Activated CD4-positive, alpha-beta memory T cell treated with anti-CD3 and anti-CD28 coated beads for 36 hours (primary cell): ENCODE results near the gene SLC35B2. TPM values are rescaled to one million over a fixed set of nuclear protein-coding genes. Genes with fewer than 3 reads are reported as not detected.

ENCODE experiments used
- CTCF ChIA-PET: fragments of 350-600 bp; sonication (Branson Sonifier 250); formaldehyde crosslinking; loops from one replicate; lab custom pipeline; 2021; ENCODE audit warnings: antibody characterized with exemption, inconsistent platforms; lab: Charles Lee
- POLR2A ChIA-PET: fragments of 350-600 bp; sonication (Branson Sonifier 250); formaldehyde crosslinking; loops from one replicate; lab custom pipeline; 2021; ENCODE audit warnings: antibody characterized with exemption; lab: Charles Lee
- DNase-seq: peaks from one replicate; pipeline ENCODE4 v3.0.0-alpha.2; 2020
- H3K27ac Mint-ChIP-seq: one replicate; pipeline ENCODE4 v1.8.0; 2021; ENCODE audit warnings: mixed read lengths
- H3K27me3 Mint-ChIP-seq: one replicate; pipeline ENCODE4 v1.8.0; 2021; ENCODE audit warnings: mixed read lengths
- H3K36me3 Mint-ChIP-seq: one replicate; pipeline ENCODE4 v1.8.0; 2021; ENCODE audit warnings: mixed read lengths
- H3K4me1 Mint-ChIP-seq: one replicate; pipeline ENCODE4 v1.8.0; 2021; ENCODE audit warnings: low read depth, mixed read lengths
- H3K4me3 Mint-ChIP-seq: one replicate; pipeline ENCODE4 v1.8.0; 2021; ENCODE audit warnings: mild to moderate bottlenecking, mixed read lengths
- H3K9me3 Mint-ChIP-seq: one replicate; pipeline ENCODE4 v1.8.0; 2021; ENCODE audit warnings: mixed read lengths
- intact Hi-C: fragments of 100-400 bp; cut with micrococcal nuclease; formaldehyde crosslinking; loops from one replicate; pipeline ENCODE4 v1.15.1; 2023
- total RNA-seq, 2 experiments: library from RNA; stranded (reverse); gene quantifications; one replicate each; pipeline ENCODE4 v1.2.3, GENCODE V29; 2021

SLC35B2 gene
- total RNA-seq, 2 experiments from 2014 or later: 16.5 to 16.8 TPM

DNA sequence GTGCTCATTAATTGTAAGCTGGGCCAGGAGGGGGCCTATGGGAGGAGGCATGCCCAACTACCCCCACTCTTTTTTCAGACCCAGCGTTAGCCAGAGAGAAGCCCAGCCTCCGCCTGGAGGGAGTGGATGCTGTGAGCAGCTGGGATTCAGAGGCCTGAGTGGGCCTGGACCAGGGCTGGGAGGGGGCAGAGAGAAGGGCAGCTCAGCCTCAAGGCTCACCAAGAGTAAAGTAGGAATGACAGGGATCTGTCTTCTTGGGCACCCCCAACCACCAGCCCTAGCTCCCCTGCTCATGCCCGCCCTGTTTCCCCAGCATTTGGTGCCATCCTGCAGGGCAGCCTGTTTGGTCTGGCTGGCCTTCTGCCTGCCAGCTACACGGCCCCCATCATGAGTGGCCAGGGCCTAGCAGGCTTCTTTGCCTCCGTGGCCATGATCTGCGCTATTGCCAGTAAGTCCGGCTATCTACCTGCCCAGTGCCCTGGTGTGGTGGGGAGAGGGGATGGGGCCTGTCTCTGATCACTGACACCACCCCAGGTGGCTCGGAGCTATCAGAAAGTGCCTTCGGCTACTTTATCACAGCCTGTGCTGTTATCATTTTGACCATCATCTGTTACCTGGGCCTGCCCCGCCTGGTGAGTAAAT lies 27.2 kb downstream of the SLC35B2 start:
- H3K9me3 Mint-ChIP-seq: no peaks in the 10 kb centered on the region
- H3K36me3 Mint-ChIP-seq: peaks cover 46% of the 10 kb centered on the region
- intact Hi-C loops: no loop called here
- DNase-seq: no peak
- peaks cover 3% of the 10 kb centered on the region for H3K4me1 Mint-ChIP-seq
- no peak overlapping the region for H3K4me3 Mint-ChIP-seq
- no peak overlapping the region for H3K27ac Mint-ChIP-seq
- POLR2A ChIA-PET: no interaction called here
- CTCF ChIA-PET: interaction anchor here (0.7 kb wide), 1 partner anchor 75 kb away, joined by 3 read pairs; no protein-coding TSS in a partner anchor
- H3K27me3 Mint-ChIP-seq: no peaks in the 10 kb centered on the region

DNA sequence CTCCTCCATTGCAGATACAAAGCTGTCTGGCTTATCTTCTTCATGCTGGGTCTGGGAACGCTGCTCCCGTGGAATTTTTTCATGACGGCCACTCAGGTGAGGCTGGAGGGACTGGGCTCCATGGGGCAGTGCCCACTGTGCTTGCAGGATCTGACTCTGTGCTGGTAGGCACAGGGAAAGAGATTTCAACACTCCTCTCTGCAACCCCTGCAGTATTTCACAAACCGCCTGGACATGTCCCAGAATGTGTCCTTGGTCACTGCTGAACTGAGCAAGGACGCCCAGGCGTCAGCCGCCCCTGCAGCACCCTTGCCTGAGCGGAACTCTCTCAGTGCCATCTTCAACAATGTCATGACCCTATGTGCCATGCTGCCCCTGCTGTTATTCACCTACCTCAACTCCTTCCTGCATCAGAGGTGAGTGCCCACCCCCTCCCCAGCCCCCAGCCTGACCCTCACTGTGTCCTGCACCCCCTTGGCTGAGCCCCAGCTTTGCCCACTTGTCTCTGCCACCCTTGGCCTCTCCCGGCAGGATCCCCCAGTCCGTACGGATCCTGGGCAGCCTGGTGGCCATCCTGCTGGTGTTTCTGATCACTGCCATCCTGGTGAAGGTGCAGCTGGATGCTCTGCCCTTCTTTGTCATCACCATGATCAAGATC lies 27.8 kb downstream of the SLC35B2 start:
- Mint-ChIP-seq H3K9me3 (no peaks in the 10 kb centered on the region), H3K27ac (no peak overlapping the region), H3K27me3 (no peaks in the 10 kb centered on the region), H3K36me3 (peaks cover 48% of the 10 kb centered on the region), H3K4me1 (peaks cover 8% of the 10 kb centered on the region), H3K4me3 (no peak overlapping the region)
- intact Hi-C loops: no loop called here
- DNase-seq: no peak
- ChIA-PET POLR2A (no interaction called here), CTCF (interaction anchor here (0.7 kb wide), 1 partner anchor 76 kb away, joined by 3 read pairs; no protein-coding TSS in a partner anchor)

DNA sequence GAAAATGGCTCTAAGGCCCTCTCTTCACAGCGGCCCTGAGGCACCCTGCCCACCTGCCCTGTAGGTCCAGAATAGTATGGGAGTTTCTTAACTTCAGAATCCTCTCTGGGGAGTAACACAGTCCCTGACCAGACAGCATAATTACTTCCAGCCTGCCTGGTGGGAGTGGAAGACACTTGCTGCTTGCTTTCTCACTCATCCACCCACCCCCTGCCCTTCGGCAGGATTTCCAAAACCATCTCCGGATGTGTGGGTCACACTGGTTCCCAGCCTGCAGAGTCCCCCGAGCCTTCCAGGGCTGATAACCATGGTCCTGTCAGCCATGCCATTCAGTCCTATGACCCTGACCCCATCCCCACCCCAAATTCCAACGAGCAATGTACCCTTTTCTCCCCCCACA lies 28.5 kb downstream of the SLC35B2 start:
- Mint-ChIP-seq H3K27me3 (no peaks in the 10 kb centered on the region), H3K4me1 (peaks cover 12% of the 10 kb centered on the region), H3K9me3 (no peaks in the 10 kb centered on the region), H3K27ac (no peak overlapping the region), H3K4me3 (no peak overlapping the region), H3K36me3 (peaks cover 48% of the 10 kb centered on the region)
- POLR2A ChIA-PET: interaction anchor here (1.1 kb wide), 1 partner anchor 19 kb away, joined by 3 read pairs; no protein-coding TSS in a partner anchor
- DNase-seq: no peak
- CTCF ChIA-PET: no interaction called here
- intact Hi-C loops: no loop called here

DNA sequence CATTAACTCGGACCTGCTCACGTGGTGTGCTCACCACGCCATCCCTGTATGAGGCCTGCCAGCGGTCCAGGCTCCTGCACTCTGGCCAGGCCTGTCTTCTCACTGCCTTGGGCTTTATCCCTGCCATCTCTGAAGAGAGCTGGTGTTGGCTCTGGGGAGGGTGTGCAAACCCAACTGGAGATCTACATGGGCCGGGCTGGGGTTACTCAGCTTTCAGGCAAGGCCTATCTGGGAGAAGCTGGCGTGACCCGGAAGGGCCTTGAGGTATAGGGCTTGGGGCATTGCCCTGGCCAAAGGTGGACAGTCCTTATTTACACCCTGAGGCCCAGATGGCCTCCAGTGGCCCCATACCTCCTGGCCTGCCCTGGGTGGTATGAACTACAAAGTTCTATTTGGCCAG lies 28.9 kb downstream of the SLC35B2 start:
- intact Hi-C loops: no loop called here
- Mint-ChIP-seq H3K4me3 (no peak overlapping the region), H3K27ac (no peak overlapping the region), H3K4me1 (peaks cover 12% of the 10 kb centered on the region), H3K9me3 (no peaks in the 10 kb centered on the region), H3K36me3 (peaks cover 44% of the 10 kb centered on the region), H3K27me3 (no peaks in the 10 kb centered on the region)
- POLR2A ChIA-PET: interaction anchor here (1.1 kb wide), 1 partner anchor 19 kb away, joined by 3 read pairs; no protein-coding TSS in a partner anchor
- DNase-seq: no peak
- CTCF ChIA-PET: no interaction called here

DNA sequence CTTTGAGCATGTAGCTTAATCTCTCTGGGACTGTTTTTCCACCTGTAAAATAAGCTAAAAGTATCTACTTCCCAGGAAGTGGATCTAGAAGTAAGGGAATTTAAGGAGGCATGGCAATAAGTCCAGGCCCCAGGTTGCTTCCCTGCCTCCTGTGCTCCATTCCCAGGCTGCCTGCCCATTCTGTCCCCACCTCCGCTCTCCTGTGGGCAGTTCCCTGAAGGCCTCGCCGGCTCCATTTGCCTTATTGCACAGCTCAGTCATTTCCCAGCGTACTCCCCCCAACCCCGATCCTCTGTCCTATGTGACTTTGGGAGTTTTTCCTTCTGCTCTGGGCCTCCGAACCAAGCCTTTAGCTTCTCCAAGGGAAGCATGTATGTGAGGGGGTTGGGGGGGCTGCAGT lies 29.3 kb downstream of the SLC35B2 start:
- ChIA-PET POLR2A (interaction anchor here (1.1 kb wide), 1 partner anchor 20 kb away, joined by 3 read pairs; no protein-coding TSS in a partner anchor), CTCF (no interaction called here)
- no peak overlapping the region for H3K27ac Mint-ChIP-seq
- peaks cover 44% of the 10 kb centered on the region for H3K36me3 Mint-ChIP-seq
- H3K27me3 Mint-ChIP-seq: no peaks in the 10 kb centered on the region
- no peak overlapping the region for H3K4me3 Mint-ChIP-seq
- H3K9me3 Mint-ChIP-seq: no peaks in the 10 kb centered on the region
- peaks cover 13% of the 10 kb centered on the region for H3K4me1 Mint-ChIP-seq
- DNase-seq: no peak
- intact Hi-C loops: no loop called here

DNA sequence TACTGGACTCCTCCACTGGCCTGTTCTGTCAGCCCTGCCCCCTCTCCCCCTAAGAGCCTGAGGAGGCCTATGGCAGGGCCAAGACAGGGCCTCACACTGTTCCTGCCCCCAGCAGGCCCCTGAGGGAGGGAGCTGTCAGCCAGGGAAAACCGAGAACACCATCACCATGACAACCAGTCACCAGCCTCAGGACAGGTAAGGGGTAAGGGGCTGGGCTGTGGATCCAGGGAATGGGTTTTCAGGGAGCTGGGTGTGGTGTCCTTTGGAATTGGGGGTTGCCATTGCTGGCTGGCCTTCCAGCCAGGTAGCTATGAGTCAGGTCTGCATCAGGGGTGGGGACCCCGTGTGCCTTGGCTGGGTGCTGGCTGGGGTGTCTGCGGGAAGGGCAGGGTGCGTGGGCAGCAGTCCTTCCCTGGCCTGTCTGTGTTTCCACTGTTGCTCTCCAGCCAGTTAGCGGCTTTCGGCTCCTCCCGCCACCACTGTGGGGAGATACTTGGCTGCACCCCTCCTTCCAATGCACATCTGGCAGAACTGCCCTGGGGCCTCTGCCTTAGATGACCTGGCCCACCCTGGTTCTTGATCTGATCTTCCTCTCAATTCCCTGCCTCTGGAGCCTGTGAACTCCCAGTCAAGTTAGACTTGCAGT lies 30.1 kb downstream of the SLC35B2 start:
- Mint-ChIP-seq H3K4me3 (no peak overlapping the region), H3K4me1 (peaks cover 20% of the 10 kb centered on the region), H3K9me3 (no peaks in the 10 kb centered on the region), H3K27ac (no peak overlapping the region), H3K36me3 (peaks cover 41% of the 10 kb centered on the region), H3K27me3 (no peaks in the 10 kb centered on the region)
- POLR2A ChIA-PET: interaction anchor here (0.9 to 1.2 kb wide), 2 partner anchors 10 to 15 kb away, joined by 3 to 4 read pairs; no protein-coding TSS in a partner anchor
- intact Hi-C loops: no loop called here
- DNase-seq: no peak
- CTCF ChIA-PET: no interaction called here

DNA sequence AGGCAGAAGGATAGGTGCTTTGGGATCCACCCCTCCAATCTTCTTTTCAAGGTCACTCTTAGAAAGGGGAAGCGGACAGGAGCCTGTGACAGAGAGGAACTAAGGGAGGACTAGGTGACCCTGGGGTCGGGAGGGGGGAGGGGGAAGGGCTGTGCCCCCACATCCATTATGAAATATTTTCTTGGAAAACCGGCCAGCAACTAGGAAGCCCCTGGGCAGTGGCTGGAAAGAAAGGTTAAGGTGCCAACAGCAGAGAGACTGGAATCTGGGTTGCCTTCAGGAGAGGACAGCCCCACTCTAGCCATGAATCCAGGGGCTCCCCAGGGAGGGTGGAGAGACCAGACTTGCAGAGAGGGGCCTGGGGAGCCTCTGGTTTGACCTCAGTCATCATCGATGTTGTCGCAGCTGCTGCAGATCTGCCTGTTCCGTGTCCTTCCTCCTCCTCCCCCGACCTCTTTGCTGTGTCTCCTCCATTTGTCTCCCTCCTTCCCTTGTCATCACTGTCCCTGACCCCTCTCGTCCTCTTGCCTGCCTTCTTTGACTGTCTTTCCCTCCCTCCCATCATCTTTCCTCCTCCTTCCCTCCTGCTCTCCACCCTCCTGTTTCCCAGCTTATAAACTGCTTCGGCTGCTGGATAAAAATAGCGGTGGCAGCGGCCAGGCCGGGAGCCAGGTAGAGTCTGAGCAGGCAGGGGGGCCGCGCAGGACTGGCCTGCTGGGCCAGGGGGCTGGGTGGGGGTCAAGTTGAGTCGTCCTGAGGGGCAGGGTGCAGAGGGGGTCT lies 30.8 kb downstream of the SLC35B2 start:
- Mint-ChIP-seq H3K27me3 (no peaks in the 10 kb centered on the region), H3K4me1 (peaks cover 25% of the 10 kb centered on the region), H3K9me3 (no peaks in the 10 kb centered on the region), H3K27ac (no peak overlapping the region), H3K4me3 (no peak overlapping the region), H3K36me3 (peaks cover 36% of the 10 kb centered on the region)
- ChIA-PET POLR2A (interaction anchor here (0.9 to 1.2 kb wide), 2 partner anchors 10 to 16 kb away, joined by 3 to 4 read pairs; no protein-coding TSS in a partner anchor), CTCF (interaction anchor here (1.0 to 3.7 kb wide), 2 partner anchors 9 to 53 kb away, joined by 3 to 31 read pairs; no protein-coding TSS in a partner anchor)
- DNase-seq: no peak
- intact Hi-C loops: no loop called here

DNA sequence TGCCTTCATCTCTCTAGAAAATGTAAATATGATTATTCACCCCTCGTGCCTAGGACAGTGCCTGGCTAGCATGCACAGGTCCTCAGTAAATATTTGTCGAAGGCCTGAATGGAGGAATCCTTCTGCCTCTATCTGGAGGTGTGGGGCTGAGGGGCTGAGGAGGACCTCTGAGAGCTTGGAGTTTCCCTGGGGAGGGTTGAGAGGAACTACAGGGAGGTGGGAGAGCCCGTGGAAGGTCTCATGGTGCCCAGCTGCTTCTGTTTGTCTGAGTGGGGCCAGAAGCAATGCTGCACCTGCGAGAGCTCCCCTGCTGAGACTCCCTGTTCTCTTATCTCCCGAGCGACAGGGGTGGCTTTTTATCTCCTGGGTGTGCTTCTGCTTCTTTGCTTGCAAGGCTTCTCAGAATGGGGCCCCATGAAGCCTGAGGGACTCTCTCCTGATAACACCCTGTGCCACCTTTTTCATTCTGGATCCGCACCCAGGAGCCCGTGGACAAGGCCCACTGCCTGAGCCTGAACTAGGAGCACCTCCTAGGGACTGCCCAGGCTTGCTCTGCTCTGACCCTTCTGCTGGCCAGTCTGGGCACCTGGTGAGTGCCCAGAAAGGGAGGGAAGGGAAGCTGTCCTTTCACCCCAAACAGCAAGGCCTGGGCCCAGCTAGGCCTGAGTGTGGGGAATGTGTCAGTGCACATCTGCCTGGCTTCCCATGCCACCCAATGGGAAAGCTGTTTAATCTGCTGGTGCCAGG lies 31.6 kb downstream of the SLC35B2 start:
- DNase-seq: no peak
- intact Hi-C loops: no loop called here
- peaks cover 29% of the 10 kb centered on the region for H3K36me3 Mint-ChIP-seq
- peak overlapping the region; percentile 29 for H3K4me3 Mint-ChIP-seq
- H3K27ac Mint-ChIP-seq: no peak overlapping the region
- POLR2A ChIA-PET: interaction anchor here (1.4 to 5.1 kb wide), 3 partner anchors 12 to 29 kb away, joined by 6 to 93 read pairs (median 12); partner anchors contain the start of gene HSP90AB1
- H3K27me3 Mint-ChIP-seq: no peaks in the 10 kb centered on the region
- H3K9me3 Mint-ChIP-seq: no peaks in the 10 kb centered on the region
- CTCF ChIA-PET: interaction anchor here (1.0 to 4.0 kb wide), 6 partner anchors 10 to 79 kb away, joined by 3 to 31 read pairs (median 4); no protein-coding TSS in a partner anchor
- H3K4me1 Mint-ChIP-seq: peaks cover 31% of the 10 kb centered on the region

DNA sequence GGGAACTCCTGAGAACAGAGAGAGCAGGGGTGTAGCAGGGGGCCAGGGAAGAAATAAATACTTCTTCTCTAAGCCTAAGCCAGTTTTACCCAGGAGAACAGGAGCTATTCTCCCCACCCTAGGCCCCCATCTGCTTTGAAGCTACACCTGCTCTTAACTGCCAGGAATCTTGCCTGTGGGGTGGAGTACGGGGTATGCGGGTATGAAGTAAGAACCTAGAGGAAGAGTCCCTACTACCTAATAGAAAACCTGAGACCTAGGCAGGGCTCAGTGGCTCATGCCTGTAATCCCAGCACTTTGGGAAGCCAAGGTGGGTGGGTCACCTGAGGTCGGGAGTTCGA lies 32.4 kb downstream of the SLC35B2 start:
- intact Hi-C loops: loop anchor here (1.0 to 5.0 kb wide), 4 partner anchors 12 to 98 kb away; partner anchors contain the start of genes MRPL14 and TMEM63B
- CTCF ChIA-PET: interaction anchor here (0.9 to 4.0 kb wide), 17 partner anchors 8 to 113 kb away, joined by 3 to 31 read pairs (median 4); partner anchors contain the start of genes AARS2, HSP90AB1, SLC35B2 and TMEM151B
- POLR2A ChIA-PET: interaction anchor here (1.2 to 5.1 kb wide), 5 partner anchors 10 to 32 kb away, joined by 6 to 93 read pairs (median 12); partner anchors contain the start of genes HSP90AB1 and SLC35B2
- Mint-ChIP-seq H3K4me1 (peaks cover 31% of the 10 kb centered on the region), H3K9me3 (no peaks in the 10 kb centered on the region), H3K27me3 (no peaks in the 10 kb centered on the region), H3K36me3 (peaks cover 25% of the 10 kb centered on the region), H3K4me3 (peak overlapping the region; percentile 88), H3K27ac (no peak overlapping the region)
- DNase-seq: no peak

DNA sequence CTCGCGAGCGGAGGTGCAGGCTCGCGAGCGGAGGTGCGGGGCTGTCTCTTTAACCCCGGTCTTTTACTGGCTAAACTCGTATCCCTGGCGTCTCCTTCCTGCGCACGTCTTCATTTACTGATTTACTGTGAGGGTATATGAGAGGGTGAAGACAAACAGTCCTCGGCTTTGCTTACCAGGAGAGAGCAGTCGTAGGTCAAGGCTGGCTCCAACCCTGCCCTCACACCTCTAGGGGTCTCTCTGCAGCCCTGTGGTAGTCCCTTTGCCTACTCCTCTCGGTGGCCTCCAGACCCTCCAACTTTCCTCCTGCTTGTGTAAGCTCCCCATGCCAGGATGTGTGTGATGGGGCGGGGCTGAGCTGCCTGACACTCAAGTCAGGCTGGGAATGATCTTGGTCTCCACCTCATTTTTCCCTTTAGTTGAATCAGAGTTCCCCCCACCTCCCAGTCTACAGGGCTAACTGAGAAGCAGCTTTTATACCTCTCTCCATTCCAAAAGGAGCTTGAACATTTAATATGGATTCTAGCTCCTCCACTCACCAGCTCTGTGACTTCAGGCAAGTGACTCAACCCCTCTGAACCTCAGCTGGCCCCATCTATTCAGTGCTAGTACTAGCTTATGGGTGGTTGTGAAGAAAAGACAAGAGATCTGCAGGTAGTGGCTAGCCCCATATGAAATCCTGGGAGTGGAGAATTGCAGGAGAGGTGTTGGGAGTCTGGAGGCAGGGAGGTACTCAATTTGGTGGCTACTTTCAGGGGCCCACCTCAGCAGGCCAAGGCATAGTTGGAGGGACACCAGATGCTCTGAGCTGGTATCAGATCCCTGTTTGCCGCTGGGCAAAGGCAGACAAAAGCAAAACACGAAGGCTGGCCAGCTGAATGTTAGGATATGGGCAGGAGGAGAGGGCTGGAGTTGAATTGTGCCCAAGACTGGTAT lies 33.0 kb downstream of the SLC35B2 start:
- Mint-ChIP-seq H3K9me3 (no peaks in the 10 kb centered on the region), H3K4me1 (peaks cover 31% of the 10 kb centered on the region), H3K27me3 (no peaks in the 10 kb centered on the region), H3K36me3 (peaks cover 21% of the 10 kb centered on the region), H3K4me3 (peak overlapping the region; percentile 88), H3K27ac (peak overlapping the region; percentile 64)
- peak; percentile 41 for DNase-seq
- CTCF ChIA-PET: interaction anchor here (0.6 to 4.0 kb wide), 21 partner anchors 9 to 159 kb away, joined by 3 to 31 read pairs (median 4); partner anchors contain the start of genes AARS2, HSP90AB1, SLC35B2 and TMEM151B
- POLR2A ChIA-PET: interaction anchor here (1.0 to 5.1 kb wide), 6 partner anchors 11 to 38 kb away, joined by 4 to 93 read pairs (median 9); partner anchors contain the start of genes HSP90AB1 and SLC35B2
- intact Hi-C loops: loop anchor here (1.0 to 5.0 kb wide), 4 partner anchors 13 to 97 kb away; partner anchors contain the start of genes MRPL14 and TMEM63B
